Activated T-helper 1 cell treated with anti-CD3 and anti-CD28 coated beads, Interleukin-12 subunit alpha, Interleukin-12 subunit beta, Interleukin-2, Interleukin-4 antibody, amounts not matched to agents 30 ng/mL and 10 ng/mL and 1 ng/mL, durations not matched to agents 14 hours and 24 hours and 36 hours (primary cell): Measurements from ENCODE around the gene PSMD5. TPM values are rescaled to one million over a fixed set of nuclear protein-coding genes. Genes with fewer than 3 reads are reported as not detected.

Experiments
- DNase-seq: peaks from one replicate; pipeline ENCODE4 v3.0.0; 2021; ENCODE audit warnings: low spot score
- H3K27ac Mint-ChIP-seq: one replicate; pipeline ENCODE4 v1.8.0; 2021; ENCODE audit warnings: mild to moderate bottlenecking, mixed read lengths
- H3K27me3 Mint-ChIP-seq: one replicate; pipeline ENCODE4 v1.8.0; 2022; ENCODE audit warnings: mild to moderate bottlenecking, moderate library complexity, mixed read lengths; ENCODE audit not compliant: insufficient read depth
- H3K36me3 Mint-ChIP-seq: one replicate; pipeline ENCODE4 v1.8.0; 2021; ENCODE audit warnings: low read depth, mixed read lengths
- H3K4me1 Mint-ChIP-seq: one replicate; pipeline ENCODE4 v1.8.0; 2021; ENCODE audit warnings: low read depth, mixed read lengths
- H3K4me3 Mint-ChIP-seq: one replicate; pipeline ENCODE4 v1.8.0; 2021; ENCODE audit warnings: mild to moderate bottlenecking, moderate library complexity, mixed read lengths
- H3K9me3 Mint-ChIP-seq: one replicate; pipeline ENCODE4 v1.8.0; 2021; ENCODE audit warnings: mixed read lengths
- intact Hi-C: fragments of 100-400 bp; cut with micrococcal nuclease; formaldehyde crosslinking; loops from one replicate; pipeline ENCODE4 v1.15.1; 2024
- total RNA-seq: library from RNA; stranded (reverse); gene quantifications from 2 replicates; pipeline ENCODE4 v1.2.3, GENCODE V29; 2022

PSMD5 gene
- total RNA-seq, 1 donor from 2014 or later: 57.7 TPM

DNA sequence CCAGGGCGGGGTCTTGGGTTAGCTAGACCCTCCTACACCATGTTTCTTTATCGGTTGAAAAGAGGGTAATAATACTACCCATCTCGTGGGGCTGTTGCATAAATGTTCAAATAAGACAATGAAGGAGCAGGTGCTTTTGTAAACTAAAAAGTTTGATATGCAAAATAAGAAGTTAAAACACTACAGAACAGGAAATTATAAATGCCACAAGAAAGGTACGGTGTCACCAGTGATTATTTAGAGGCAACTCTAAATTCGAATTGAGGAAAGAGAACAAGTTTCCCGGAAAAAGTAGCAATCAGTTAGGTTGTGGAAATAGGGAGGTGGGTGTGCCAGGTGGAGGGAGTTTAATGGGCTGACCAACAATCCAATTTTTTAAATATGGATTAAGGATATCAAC, 36.7 kb upstream of the PSMD5 start:
- no peak for DNase-seq
- Mint-ChIP-seq H3K36me3 (peaks cover 28% of the 10 kb centered on the region), H3K27me3 (no peaks in the 10 kb centered on the region), H3K27ac (peak overlapping the region; percentile 97), H3K9me3 (no peaks in the 10 kb centered on the region), H3K4me1 (peaks cover 65% of the 10 kb centered on the region), H3K4me3 (peak overlapping the region; percentile 92)
- intact Hi-C loops: no loop called here

DNA sequence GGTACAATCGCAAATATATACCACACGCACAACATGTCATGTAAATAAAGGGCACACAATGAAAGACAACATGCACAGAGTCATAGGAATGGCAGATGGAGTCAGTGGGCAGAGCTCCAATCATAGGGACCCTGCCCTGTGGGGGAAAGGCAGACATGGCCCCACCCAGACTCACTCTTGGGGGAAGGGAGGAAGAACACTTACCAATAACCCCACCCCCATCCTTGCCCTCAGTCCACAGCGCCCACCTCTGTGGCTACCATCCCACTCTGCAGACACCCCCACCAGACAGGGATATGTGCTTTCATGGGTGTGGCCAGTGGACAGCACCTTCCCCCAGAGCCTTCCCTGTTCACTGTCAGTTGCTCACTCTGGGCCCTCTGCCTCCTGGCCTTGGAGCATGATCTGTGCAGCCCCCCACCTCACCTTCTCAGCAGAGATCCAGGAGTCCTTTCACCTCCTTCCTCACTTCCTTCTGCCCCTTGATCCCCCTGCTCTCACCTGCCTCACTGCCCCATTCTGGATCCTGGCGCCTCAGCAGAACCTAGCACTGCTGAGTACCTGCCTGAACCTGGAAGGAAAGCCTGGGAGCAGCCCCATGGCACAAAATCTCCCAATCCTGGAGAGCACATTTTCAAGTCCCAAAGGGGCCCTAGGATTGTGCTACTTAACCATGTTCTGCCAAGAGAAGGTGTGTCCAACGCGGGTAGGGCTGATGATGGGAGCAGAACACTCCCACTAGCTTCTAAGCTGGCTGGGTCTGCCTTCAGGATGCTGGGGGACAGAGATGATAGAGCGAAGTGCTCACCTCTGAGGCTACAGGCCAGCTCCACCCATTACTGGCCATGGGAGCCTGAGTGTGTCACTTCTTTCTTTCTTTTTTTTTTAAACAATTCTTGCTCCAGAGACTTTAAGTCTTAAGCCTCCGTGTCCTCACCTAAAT, 35.7 kb upstream of the PSMD5 start:
- intact Hi-C loops: no loop called here
- H3K27ac Mint-ChIP-seq: peak overlapping the region; percentile 97
- H3K9me3 Mint-ChIP-seq: no peaks in the 10 kb centered on the region
- peak overlapping the region; percentile 92 for H3K4me3 Mint-ChIP-seq
- DNase-seq: no peak
- H3K36me3 Mint-ChIP-seq: peaks cover 35% of the 10 kb centered on the region
- no peaks in the 10 kb centered on the region for H3K27me3 Mint-ChIP-seq
- peaks cover 65% of the 10 kb centered on the region for H3K4me1 Mint-ChIP-seq

- peaks cover 68% of the 10 kb centered on the region for H3K4me1 Mint-ChIP-seq
- H3K27ac Mint-ChIP-seq: peak overlapping the region; percentile 97
- peak overlapping the region; percentile 92 for H3K4me3 Mint-ChIP-seq
- no peaks in the 10 kb centered on the region for H3K9me3 Mint-ChIP-seq
- peak; percentile 65 for DNase-seq
- H3K36me3 Mint-ChIP-seq: peaks cover 45% of the 10 kb centered on the region
- H3K27me3 Mint-ChIP-seq: no peaks in the 10 kb centered on the region
- intact Hi-C loops: loop anchor here (1.0 to 2.0 kb wide), 3 partner anchors 15 to 197 kb away; partner anchors contain the start of genes CNTRL and FBXW2
These were observed 34.7 kb upstream of the PSMD5 start for GRCh38 chr9:120877276-120878034.

- Mint-ChIP-seq H3K9me3 (no peaks in the 10 kb centered on the region), H3K27me3 (no peaks in the 10 kb centered on the region), H3K27ac (peak within 1 kb of the TSS; percentile 97), H3K4me1 (peaks cover 74% of the 10 kb centered on the region), H3K36me3 (peaks cover 51% of the 10 kb centered on the region), H3K4me3 (peak within 1 kb of the TSS; percentile 92)
- intact Hi-C loops: loop anchor here (1.0 to 2.0 kb wide), 8 partner anchors 9 to 198 kb away; partner anchors contain the start of genes CNTRL and FBXW2
- peak; percentile 44 for DNase-seq
These were observed 34.1 kb upstream of the PSMD5 start, which contains the start of gene PHF19 for GRCh38 chr9:120876842-120877240. PHF19 (minus strand) TSS chr9:120877188; CDS start chr9:120874741, 2,447 bp downstream.

- Mint-ChIP-seq H3K4me1 (peaks cover 75% of the 10 kb centered on the region), H3K27ac (peak overlapping the region; percentile 97), H3K27me3 (no peaks in the 10 kb centered on the region), H3K9me3 (no peaks in the 10 kb centered on the region), H3K4me3 (peak overlapping the region; percentile 89), H3K36me3 (peaks cover 51% of the 10 kb centered on the region)
- intact Hi-C loops: loop anchor here (1.0 to 2.0 kb wide), 7 partner anchors 8 to 199 kb away; partner anchors contain the start of genes CNTRL and FBXW2
- DNase-seq: peak; percentile 86
These were observed 33.5 kb upstream of the PSMD5 start for GRCh38 chr9:120875954-120876841.

- intact Hi-C loops: no loop called here
- peaks cover 72% of the 10 kb centered on the region for H3K4me1 Mint-ChIP-seq
- no peaks in the 10 kb centered on the region for H3K9me3 Mint-ChIP-seq
- H3K36me3 Mint-ChIP-seq: peaks cover 50% of the 10 kb centered on the region
- peak overlapping the region; percentile 97 for H3K27ac Mint-ChIP-seq
- DNase-seq: no peak
- H3K4me3 Mint-ChIP-seq: peak overlapping the region; percentile 89
- H3K27me3 Mint-ChIP-seq: no peaks in the 10 kb centered on the region
These were observed 32.9 kb upstream of the PSMD5 start for GRCh38 chr9:120875643-120875953.

DNA sequence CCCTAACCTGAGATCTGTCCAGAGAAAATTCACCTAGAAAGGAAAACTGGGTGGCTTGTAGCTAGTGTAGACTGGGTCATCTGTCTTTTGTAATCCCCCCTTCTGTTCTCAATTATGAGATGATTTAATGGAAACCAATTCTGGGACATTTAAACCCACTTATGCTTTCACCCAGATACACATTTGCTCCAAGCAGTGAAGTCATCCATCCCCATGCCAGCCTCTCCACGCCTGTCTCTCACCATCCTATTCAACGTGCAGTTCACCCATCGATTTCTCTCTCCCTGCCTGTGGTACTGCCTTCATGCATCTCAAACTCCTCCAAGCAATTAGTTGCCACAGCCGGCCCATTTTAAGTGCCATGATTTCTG, 32.5 kb upstream of the PSMD5 start:
- DNase-seq: no peak
- intact Hi-C loops: no loop called here
- no peaks in the 10 kb centered on the region for H3K27me3 Mint-ChIP-seq
- H3K36me3 Mint-ChIP-seq: peaks cover 50% of the 10 kb centered on the region
- H3K4me1 Mint-ChIP-seq: peaks cover 71% of the 10 kb centered on the region
- H3K9me3 Mint-ChIP-seq: no peaks in the 10 kb centered on the region
- H3K4me3 Mint-ChIP-seq: peak overlapping the region; percentile 89
- peak overlapping the region; percentile 97 for H3K27ac Mint-ChIP-seq

DNA sequence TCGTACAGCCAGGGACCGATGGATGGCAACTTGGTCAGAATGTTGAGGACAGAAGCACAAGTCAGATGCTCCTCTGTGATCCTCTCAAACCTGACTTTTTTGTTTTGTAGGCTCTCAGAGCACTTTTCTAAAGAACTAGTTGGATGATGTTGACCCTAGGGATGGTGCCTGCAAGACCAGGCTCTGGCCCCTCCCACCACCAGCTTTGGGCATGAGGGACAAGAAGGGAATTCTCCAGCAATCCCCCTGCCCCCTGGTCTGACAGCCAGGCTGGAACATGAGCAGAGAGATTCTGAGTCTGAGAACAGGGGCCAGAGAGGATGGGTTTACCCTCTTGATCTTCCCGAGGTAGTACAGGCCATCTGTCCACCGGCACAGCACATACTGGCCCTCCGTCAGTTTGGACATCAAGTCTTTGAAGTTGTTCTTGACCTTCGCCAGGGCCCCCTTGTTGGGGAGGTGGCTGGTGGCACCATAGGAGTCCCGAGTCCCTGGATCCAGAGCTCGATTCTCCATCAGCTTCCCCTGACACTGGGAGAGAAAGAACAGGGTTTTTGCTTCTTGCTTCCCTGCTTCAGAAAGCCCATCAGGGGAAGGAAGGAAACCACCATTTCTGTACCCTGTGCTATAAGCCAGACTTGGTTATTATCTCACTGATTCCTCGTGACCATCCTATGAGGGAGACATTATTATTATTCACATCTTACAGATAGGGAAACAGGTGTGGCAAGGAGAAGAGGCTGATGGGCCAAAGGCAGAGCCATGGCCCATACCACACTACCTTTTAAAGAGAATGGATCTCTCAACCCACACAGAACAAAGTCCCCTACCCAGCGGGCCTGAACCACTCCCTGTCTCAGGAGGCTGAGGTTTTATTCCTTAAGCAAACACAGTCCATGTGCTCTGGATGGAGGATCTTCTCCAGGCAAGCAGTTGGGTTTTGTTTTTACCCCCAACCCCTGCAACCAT, 31.8 kb upstream of the PSMD5 start:
- intact Hi-C loops: no loop called here
- H3K4me3 Mint-ChIP-seq: peak overlapping the region; percentile 89
- no peaks in the 10 kb centered on the region for H3K27me3 Mint-ChIP-seq
- DNase-seq: no peak
- peak overlapping the region; percentile 75 for H3K27ac Mint-ChIP-seq
- H3K9me3 Mint-ChIP-seq: no peaks in the 10 kb centered on the region
- peaks cover 70% of the 10 kb centered on the region for H3K4me1 Mint-ChIP-seq
- H3K36me3 Mint-ChIP-seq: peaks cover 52% of the 10 kb centered on the region

DNA sequence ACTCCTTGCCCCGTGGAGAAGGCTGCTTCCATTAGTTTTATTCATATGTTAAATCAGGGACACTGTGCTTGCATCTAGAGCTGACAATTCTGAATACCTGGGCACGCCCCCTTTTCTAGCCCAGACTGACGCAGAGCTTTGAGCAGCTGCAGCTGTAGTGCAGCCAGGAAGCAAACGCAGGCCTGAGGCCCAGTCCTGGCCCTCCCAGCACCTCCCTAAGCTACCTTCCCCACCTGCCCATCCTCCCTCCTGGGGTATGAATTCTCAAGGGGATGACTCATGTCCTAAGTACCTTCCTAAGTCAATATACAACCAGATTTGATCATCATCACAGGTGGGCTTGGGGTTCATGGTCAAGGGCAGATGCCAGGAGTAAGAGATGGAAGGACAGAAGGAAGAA, 30.8 kb upstream of the PSMD5 start:
- H3K9me3 Mint-ChIP-seq: no peaks in the 10 kb centered on the region
- no peak for DNase-seq
- peaks cover 67% of the 10 kb centered on the region for H3K4me1 Mint-ChIP-seq
- intact Hi-C loops: no loop called here
- peak overlapping the region; percentile 89 for H3K4me3 Mint-ChIP-seq
- peaks cover 48% of the 10 kb centered on the region for H3K36me3 Mint-ChIP-seq
- no peaks in the 10 kb centered on the region for H3K27me3 Mint-ChIP-seq
- peak overlapping the region; percentile 75 for H3K27ac Mint-ChIP-seq

DNA sequence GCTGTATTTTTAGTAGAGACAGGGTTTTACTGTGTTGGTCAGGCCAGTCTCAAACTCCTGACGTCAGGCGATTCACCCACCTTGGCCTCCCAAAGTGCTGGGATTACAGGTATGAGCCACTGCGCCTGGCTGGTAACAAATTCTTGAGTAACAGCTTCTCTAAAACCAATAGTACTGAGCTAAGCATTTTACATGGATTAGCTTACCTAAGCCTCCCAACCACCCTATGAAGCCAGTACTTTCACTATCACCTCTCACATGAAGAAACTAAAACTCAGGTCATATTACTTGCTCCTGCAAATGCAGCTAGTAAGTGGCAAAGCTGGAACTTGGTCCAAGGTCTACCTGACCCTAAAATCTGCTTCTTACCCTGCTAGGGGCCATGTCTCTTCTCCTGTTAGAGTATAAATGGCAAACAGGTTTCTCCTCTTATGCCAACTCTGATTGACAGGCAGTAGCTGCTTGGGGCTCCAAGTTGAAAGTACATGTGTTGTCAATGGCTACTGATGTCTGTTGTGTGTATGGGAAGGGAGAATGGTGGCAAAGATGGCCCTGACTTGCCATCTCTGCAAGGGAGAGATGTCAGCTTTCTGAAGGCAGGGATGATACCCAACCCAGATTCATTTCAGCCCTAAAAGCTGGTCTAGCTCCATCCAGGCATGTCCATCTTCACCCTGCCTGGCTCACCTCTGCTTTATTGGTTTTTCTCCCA, 30.2 kb upstream of the PSMD5 start:
- Mint-ChIP-seq H3K27me3 (no peaks in the 10 kb centered on the region), H3K9me3 (no peaks in the 10 kb centered on the region), H3K4me3 (peak overlapping the region; percentile 89), H3K36me3 (peaks cover 51% of the 10 kb centered on the region), H3K27ac (peak overlapping the region; percentile 75), H3K4me1 (peaks cover 66% of the 10 kb centered on the region)
- no peak for DNase-seq
- intact Hi-C loops: no loop called here

GRCh38 chr9:120870206-120870605, 27.5 kb upstream of the PSMD5 start:
- DNase-seq: no peak
- H3K27me3 Mint-ChIP-seq: no peaks in the 10 kb centered on the region
- no peaks in the 10 kb centered on the region for H3K9me3 Mint-ChIP-seq
- peaks cover 53% of the 10 kb centered on the region for H3K36me3 Mint-ChIP-seq
- no peak overlapping the region for H3K27ac Mint-ChIP-seq
- intact Hi-C loops: no loop called here
- peak overlapping the region; percentile 15 for H3K4me3 Mint-ChIP-seq
- peaks cover 62% of the 10 kb centered on the region for H3K4me1 Mint-ChIP-seq
